GM19238 (cell line): ENCODE measurements around the gene ARL10.

Experiments
- DNase-seq: peaks from one replicate; pipeline ENCODE4 v3.0.0; 2011; ENCODE audit warnings: low spot score; ENCODE audit not compliant: insufficient read length

ARL10 gene, protein sequence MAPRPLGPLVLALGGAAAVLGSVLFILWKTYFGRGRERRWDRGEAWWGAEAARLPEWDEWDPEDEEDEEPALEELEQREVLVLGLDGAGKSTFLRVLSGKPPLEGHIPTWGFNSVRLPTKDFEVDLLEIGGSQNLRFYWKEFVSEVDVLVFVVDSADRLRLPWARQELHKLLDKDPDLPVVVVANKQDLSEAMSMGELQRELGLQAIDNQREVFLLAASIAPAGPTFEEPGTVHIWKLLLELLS

DNA sequence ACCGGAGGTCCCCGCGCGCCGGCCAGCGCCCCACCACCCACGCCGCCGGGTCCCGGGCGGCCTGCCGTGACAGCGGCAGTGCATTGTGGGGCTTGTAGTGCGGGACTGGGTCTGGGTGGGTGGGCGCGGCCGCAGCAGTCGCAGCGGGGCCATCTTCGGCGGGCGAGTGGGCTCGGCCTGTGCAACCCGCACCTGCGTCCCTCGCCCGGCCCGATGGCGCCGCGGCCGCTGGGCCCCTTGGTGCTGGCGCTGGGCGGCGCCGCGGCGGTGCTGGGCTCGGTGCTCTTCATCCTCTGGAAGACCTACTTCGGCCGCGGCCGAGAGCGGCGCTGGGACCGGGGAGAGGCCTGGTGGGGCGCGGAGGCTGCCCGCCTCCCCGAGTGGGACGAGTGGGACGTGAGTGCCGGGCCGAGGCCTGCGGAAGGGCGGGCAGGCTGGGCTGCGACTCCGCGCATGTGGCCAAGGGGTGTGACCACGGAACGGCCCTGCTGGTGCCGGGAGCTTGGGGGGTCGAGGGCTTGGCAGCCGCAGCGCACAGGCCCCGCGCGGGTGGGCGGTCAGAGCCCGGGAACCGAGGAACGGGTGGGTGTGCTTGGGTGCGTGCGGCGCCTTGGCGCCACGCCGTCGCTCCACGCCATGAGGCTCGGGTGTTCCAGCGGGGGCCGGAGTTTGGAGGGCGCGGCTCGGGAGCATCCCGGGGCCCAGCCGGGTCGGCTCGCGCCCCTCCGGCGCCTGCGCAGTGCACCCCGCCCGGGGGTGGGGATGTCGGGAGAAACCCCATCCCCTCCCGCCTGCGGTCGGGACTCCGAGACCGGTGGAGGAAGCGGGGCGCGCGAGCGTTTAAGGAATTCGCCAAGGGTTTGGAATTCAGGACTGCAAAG, at the start of gene ARL10:
ARL10 (plus strand) TSS at position 137 of the 881 bp plus-strand sequence; CDS start at position 214, 77 bp downstream.
- DNase-seq = peak; percentile 64

DNA sequence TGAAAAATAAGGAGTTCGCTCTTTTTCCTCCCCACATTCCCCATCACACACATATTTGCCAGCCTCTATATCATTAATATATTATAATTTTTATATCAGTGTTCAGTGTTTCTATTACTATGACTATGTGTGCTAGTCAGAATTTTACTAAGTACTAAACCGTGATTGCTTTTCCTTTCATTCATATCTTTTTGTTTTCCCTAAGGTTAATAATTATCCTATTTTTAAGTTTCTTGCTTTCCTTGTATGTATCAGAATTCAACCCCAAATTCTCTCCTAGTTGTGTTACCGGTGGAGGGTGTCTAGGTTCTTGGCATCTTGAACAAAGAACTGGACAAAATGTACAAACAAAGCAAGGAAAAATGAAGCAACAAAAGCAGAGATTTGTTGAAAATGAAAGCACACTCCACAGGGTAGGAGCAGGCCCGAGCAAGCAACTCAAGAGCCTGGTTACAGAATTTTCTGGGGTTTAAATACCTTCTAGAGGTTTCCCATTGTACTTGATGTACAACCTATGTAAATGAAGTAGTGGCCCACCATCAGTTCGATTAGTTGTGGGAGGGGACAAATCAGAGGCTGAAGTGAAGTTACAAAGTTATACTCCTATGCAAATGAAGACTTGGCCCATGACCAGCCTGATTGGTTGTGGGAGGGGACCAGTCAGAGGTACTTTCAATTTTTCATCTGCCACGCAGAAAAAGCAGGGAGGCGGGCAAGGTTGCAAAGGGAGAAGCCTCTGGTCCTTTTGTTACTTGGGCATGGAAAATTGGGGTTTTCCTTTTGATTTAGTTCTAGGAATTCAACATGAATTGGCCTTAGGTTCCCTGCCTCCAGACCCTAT, 47.5 kb upstream of the ARL10 start:
- DNase-seq = no peak

- no peak for DNase-seq
Observed at GRCh38 chr5:176319827-176320554, 45.3 kb upstream of the ARL10 start.

- no peak for DNase-seq
Observed at GRCh38 chr5:176320577-176320976, 44.7 kb upstream of the ARL10 start.

GRCh38 chr5:176334031-176334770, 31.1 kb upstream of the ARL10 start:
- DNase-seq = no peak

- no peak for DNase-seq
Observed at GRCh38 chr5:176337913-176338312, 27.4 kb upstream of the ARL10 start.

DNA sequence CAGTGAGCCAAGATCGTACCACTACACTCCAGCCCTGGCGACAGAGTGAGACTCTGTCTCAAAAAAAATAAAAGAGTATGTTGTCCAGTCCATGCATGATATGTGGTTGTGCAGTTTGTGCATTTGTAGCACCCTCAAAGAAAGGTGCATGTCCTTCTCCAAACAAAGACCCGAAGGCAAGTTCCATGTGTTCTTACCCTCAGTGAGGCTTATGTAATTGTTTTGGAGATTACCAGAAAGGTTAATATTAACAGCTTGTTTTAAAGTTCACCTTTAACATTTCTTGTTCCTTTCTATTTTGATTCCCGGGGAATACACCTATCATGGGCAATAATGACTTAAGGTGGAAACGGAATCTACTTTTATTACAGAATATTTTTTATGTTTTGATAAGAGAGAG, 26.0 kb upstream of the ARL10 start:
- no peak for DNase-seq

DNA sequence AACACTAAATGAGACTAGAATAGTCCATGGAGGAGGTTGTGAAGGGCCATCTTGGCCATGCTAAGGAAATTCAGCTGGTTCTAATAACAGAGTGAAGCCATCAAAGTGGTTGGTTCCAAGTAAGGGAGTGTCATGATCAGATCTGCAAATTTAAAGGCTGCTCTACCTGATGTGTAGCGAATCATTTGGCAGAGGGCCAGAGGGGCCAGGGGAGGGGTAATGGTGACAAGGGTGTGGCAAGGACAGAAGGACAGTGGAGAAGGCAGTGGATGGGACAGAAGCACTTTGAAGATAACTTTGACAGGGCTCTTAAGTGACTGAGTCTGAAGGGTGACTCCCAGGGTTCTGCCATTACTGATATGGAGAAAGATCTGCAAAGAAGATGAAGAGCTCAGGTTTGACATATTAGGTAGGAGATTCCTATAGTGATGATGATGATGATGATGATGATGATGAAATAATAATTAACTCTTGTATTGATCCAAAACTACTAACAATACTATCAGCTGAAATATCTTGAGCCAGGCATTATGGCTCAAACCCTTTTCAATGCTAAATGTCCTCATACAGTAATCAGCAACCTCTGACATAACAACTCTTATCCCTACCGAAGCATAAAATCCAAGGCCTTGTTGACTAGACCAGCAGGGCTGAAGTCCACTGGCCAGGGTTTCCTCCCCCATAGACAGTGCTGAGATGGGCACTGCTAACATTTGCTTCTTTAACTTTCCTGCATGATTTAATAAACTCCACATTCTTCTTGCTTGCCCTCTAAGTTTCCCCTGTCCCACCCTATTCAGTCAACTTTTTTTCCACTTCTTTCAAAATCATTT, 23.7 kb upstream of the ARL10 start:
- DNase-seq = no peak

GRCh38 chr5:176342158-176342483, 23.2 kb upstream of the ARL10 start:
- DNase-seq = no peak

GRCh38 chr5:176342766-176343458, 22.4 kb upstream of the ARL10 start:
- no peak for DNase-seq

- DNase-seq = no peak
Observed at GRCh38 chr5:176350416-176350815, 14.9 kb upstream of the ARL10 start.

DNA sequence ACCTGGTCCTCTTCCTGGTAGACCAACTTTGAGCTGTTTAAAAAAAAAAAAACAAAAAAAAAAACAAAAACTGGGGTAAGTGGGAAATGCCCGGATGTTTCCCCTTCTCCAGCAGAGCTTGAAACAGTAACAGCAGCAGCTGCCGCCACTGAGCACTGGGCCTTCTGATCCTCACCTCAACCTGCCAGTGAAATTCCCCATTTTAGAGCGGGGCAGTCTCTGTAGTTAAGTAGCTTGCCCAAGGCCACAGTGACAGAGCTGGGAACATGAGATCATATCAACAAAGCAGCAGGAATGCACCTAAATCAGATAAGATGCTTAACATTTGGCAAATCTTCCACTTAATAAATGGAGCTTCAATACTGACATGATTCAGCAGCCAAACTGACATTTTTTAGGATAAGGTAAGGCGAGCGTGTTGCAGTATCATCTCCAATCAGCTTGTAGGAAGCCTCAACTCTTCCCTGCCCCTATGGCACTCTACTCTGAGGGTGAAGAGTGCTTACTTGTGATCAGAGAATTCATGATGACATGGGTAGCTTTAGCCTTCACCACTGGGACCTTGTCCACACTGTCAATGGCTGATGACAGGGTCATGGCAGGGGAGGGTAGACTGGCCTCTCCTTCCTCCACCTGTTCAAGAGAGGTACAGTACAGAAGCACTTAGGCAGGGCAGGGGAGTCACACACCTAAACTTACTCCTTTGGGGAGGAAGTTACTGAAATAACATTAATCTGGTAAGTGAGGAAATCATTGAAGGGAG, 13.0 kb upstream of the ARL10 start:
- DNase-seq = no peak

DNA sequence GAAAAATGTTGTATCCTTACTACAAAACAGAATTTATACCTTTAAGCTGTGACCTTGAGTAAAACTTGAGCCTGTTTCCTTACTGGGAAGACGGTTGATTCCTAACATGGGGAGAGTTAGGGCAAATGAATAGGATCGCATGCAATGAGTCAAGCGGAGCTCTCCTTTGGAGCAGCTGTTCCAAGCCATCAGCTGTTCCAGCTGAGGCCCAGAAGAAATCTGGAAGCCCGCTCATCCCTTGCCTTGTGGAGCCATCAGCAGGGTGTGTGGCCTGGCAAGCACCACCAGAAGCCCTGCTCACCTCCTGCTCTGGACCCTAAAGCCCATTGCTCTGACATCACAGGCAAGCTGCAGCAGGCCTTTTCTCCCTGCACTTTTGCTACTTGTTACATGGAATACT, 11.8 kb upstream of the ARL10 start:
- DNase-seq = no peak

DNA sequence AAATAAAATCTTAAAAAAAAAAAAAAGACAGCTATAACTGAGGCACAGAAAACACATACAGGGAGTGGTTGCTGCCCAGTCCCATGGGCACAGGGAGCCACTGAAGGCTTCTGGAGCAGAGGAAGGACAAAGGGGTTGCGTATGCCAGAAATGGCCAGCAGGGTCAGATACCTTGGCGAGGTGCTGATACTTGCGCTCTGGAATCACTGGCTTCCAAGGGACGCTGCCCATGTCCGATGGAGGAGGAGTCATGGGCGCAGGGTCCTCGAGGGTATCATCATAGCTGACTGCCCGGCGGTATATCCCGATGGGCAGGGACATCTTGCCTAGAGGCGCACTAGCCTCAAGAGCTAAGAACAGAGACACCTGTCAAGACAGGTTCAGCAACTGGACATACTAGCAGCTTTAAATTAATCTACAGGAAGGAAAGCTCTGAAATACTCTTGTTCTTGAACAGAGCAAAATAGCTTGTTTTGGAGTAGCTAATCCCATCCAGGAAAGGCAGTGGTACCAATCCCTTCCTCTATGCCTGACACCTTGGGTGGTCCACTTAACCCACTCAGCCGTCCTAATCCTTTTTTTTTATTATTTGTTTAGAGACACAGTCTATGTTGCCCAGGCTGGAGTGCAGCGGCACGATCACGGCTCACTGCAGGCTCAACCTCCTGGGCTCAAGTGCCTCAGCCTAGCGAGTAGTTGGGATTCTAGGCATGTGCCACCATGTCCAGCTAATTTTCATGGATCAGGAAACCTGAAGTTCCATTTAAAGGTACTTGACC, 9.7 kb upstream of the ARL10 start:
- no peak for DNase-seq

- no peak for DNase-seq
Observed at GRCh38 chr5:176356179-176356566, 9.1 kb upstream of the ARL10 start.

- DNase-seq = no peak
Observed at GRCh38 chr5:176359658-176360057, 5.6 kb upstream of the ARL10 start.

GRCh38 chr5:176360894-176361436, 4.3 kb upstream of the ARL10 start:
- no peak for DNase-seq
